ENCODE measurements around the gene RYR2. TPM values are rescaled to one million over a fixed set of nuclear protein-coding genes. Genes with fewer than 3 reads are reported as not detected.
A peak's percentile ranks its signal among the peaks of the same experiment; 100 is the strongest.

The RYR2 gene
- total and polyA plus RNA-seq, 2 of the 8 experiments (the other 6 are each of a cell fraction or from before 2014, with no cell fraction given): 1.3 to 4.4 TPM

DNA sequence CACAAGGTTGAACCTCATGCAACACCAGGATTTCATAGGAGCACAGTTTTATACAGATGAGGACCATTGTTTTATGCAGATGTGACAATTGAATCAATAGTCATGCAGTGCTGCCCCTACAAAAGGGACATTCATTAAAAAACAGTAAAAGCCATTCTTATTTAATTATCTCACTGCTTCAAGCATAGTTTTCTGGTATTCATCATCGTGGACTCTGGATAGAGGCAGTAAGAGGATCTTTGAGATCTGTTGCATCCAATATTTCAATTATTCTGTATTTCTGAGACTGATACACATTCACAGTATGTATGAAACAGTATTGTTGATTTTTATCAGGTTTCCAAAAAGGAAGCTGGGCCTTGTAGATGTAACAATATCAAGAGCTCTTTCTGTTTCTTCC is 237.6 kb downstream of the RYR2 start:
- Histone ChIP-seq H3K4me1 (replicated peaks in 1 of 4; ENCODE audit: control insufficient read depth in 3 of 4, insufficient read depth in 4 of 4, low read length in 3 of 4) (peaks cover 0 to 4% (median 0%) of the 10 kb centered on the region in 4 experiments; a peak in 1 of 7 replicates), H2AK5ac (ENCODE audit: low read depth, low read length) (no peak overlapping the region), H3K14ac (ENCODE audit: insufficient read length) (no peak overlapping the region), H3K36me3 (ENCODE audit: control insufficient read depth in 2 of 4, insufficient read depth in 4 of 4, low read length in 3 of 4) (no peaks in the 10 kb centered on the region), H3K18ac (ENCODE audit: extremely low read depth, low read length) (no peak overlapping the region), H2BK5ac (ENCODE audit: low read depth, low read length) (no peak overlapping the region), H4K20me1 (replicated peaks in 1 of 2; ENCODE audit: control insufficient read depth in 1 of 2, insufficient read depth in 2 of 2, low read length in 2 of 2) (no peaks in the 10 kb centered on the region), H2AFZ (ENCODE audit: low read length) (no peak overlapping the region), H3K23me2 (ENCODE audit: low read depth, low read length) (no peaks in the 10 kb centered on the region), H3K23ac (ENCODE audit: insufficient read length) (no peak overlapping the region), H2BK12ac (ENCODE audit: low read depth, low read length) (no peak overlapping the region), H3K79me2 (ENCODE audit: control insufficient read depth in 1 of 2, insufficient read depth in 2 of 2, low read length in 2 of 2) (no peaks in the 10 kb centered on the region), H3K56ac (replicated peaks; ENCODE audit: insufficient read length, low read depth, low read length) (no peak overlapping the region), H3K4me2 (ENCODE audit: insufficient read depth in 1 of 2, low read depth in 2 of 2, low read length in 2 of 2) (0 out of 4 replicates have a peak overlapping the region, but pooled peaks of 1 of the 2 experiments have one; percentile 34), H3K79me1 (ENCODE audit: low read depth, low read length) (no peaks in the 10 kb centered on the region), H3K27ac (ENCODE audit: low read depth, low read length) (no peak overlapping the region), H4K91ac (replicated peaks; ENCODE audit: insufficient read length, low read length) (no peak overlapping the region), H4K8ac (ENCODE audit: extremely low read depth, insufficient read depth, low read length) (no peak overlapping the region), H3K9me3 (ENCODE audit: insufficient read depth in 2 of 2, low read depth in 1 of 2, low read length in 1 of 2) (no peaks in the 10 kb centered on the region), H2BK120ac (replicated peaks; ENCODE audit: low read depth, low read length) (no peak overlapping the region), H3K4me3 (ENCODE audit: extremely low read depth in 1 of 4, insufficient read depth in 2 of 4, low read depth in 3 of 4, low read length in 4 of 4) (no peak overlapping the region), H3K27me3 (replicated peaks in 1 of 4; ENCODE audit: control insufficient read depth in 3 of 4, extremely low read depth in 1 of 4, insufficient read depth in 3 of 4, low read length in 3 of 4) (no peaks in the 10 kb centered on the region), H2BK20ac (ENCODE audit: low read length) (no peak overlapping the region), H2BK15ac (ENCODE audit: low read length) (no peak overlapping the region), H4K5ac (ENCODE audit: insufficient read length, low read depth, low read length) (peak overlapping the region; percentile 72), H3K9ac (replicated peaks in 1 of 4; ENCODE audit: extremely low read depth in 1 of 4, low read depth in 3 of 4, low read length in 3 of 4) (no peak overlapping the region), H3K4ac (replicated peaks; ENCODE audit: insufficient read length, low read depth, low read length) (no peak overlapping the region)
- ChIA-PET CTCF (ENCODE audit: partially characterized antibody) (no interaction called here), POLR2A (ENCODE audit: partially characterized antibody) (no interaction called here)
- DNase-seq (ENCODE audit: low read depth in 1 of 2, low spot score in 2 of 2): no peak
- WGBS, 2 experiments (ENCODE audit: extremely low coverage in 1 of 2, insufficient coverage in 1 of 2, insufficient read length in 1 of 2, insufficient replicate concordance in 2 of 2, low coverage in 1 of 2, low lambda C conversion rate in 2 of 2, missing lambda C conversion rate in 1 of 2): 14% methylated on average over 1 of the region's 1 CpG; no CpG with 5 or more reads in 1 of the 2 experiments
- no peak for FAIRE-seq
- TF ChIP-seq POLR2AphosphoS5 (IDR thresholded peaks at IDR 0.05; ENCODE audit: low read depth, low read length) (no peak), SIRT6 (IDR thresholded peaks at IDR 0.05; ENCODE audit: low read length) (no peak), TAF7 (optimal IDR thresholded peaks at IDR 0.05; ENCODE audit: borderline replicate concordance, low read depth, low read length) (no peak), RXRA (IDR thresholded peaks at IDR 0.05; ENCODE audit: insufficient read depth, low read depth, low read length) (no peak), SP2 (IDR thresholded peaks at IDR 0.05; ENCODE audit: low read length) (no peak), SP1 (IDR thresholded peaks at IDR 0.05; ENCODE audit: low read depth, low read length) (no peak), JUND (IDR thresholded peaks at IDR 0.05; ENCODE audit: low read length) (no peak), KDM5A (IDR thresholded peaks at IDR 0.05; ENCODE audit: low read length) (no peak), BCL11A (IDR thresholded peaks at IDR 0.05; ENCODE audit: low read depth in 2 of 2, low read length in 2 of 2) (no peak), BACH1 (IDR thresholded peaks at IDR 0.05; ENCODE audit: low read length) (no peak), CTBP2 (IDR thresholded peaks at IDR 0.05; ENCODE audit: borderline replicate concordance, insufficient read depth, insufficient read length, low read length) (no peak), CBX5 (IDR thresholded peaks at IDR 0.05; ENCODE audit: low read depth, low read length) (no peak), TCF12 (IDR thresholded peaks at IDR 0.05; ENCODE audit: low read depth, low read length) (no peak)
- TF ChIP-seq, protein P1, sequence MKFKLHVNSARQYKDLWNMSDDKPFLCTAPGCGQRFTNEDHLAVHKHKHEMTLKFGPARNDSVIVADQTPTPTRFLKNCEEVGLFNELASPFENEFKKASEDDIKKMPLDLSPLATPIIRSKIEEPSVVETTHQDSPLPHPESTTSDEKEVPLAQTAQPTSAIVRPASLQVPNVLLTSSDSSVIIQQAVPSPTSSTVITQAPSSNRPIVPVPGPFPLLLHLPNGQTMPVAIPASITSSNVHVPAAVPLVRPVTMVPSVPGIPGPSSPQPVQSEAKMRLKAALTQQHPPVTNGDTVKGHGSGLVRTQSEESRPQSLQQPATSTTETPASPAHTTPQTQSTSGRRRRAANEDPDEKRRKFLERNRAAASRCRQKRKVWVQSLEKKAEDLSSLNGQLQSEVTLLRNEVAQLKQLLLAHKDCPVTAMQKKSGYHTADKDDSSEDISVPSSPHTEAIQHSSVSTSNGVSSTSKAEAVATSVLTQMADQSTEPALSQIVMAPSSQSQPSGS (IDR thresholded peaks at IDR 0.05; ENCODE audit: low read length): no peak
